HepG2 (cell line): ENCODE measurements around the gene RSPRY1. TPM values are rescaled to one million over a fixed set of nuclear protein-coding genes. Genes with fewer than 3 reads are reported as not detected.

Experiments used
- SAFB2 ChIP-seq: sonication (generic); formaldehyde crosslinking; IDR thresholded peaks from 2 replicates; pipeline ENCODE4 v1.5.1; 2020; ENCODE audit warnings: missing genetic modification reagents, low read depth, mild to moderate bottlenecking, borderline replicate concordance
- TGIF2 ChIP-seq: IDR thresholded peaks from 2 replicates; pipeline ENCODE4 v1.6.1; 2016; ENCODE audit warnings: control low read depth, missing compliant biosample characterization
- ZNF121 ChIP-seq: sonication (generic); formaldehyde crosslinking; IDR thresholded peaks from 2 replicates; pipeline ENCODE4 v1.5.0; 2020; ENCODE audit warnings: mild to moderate bottlenecking, missing genetic modification reagents
- ZNF230 ChIP-seq: sonication (generic); formaldehyde crosslinking; IDR thresholded peaks from 2 replicates; pipeline ENCODE4 v1.4.0; 2020; ENCODE audit warnings: mild to moderate bottlenecking, missing genetic modification reagents
- ZNF431 ChIP-seq: sonication (generic); formaldehyde crosslinking; IDR thresholded peaks from 2 replicates; pipeline ENCODE4 v1.9.0; 2022; ENCODE audit warnings: missing genetic modification reagents, low read depth, mild to moderate bottlenecking, borderline replicate concordance
- ZNF451 ChIP-seq: sonication (generic); formaldehyde crosslinking; IDR thresholded peaks from 2 replicates; pipeline ENCODE4 v1.5.0; 2020; ENCODE audit warnings: mild to moderate bottlenecking, missing genetic modification reagents
- ZNF496 ChIP-seq: sonication (generic); formaldehyde crosslinking; IDR thresholded peaks from 2 replicates; pipeline ENCODE4 v1.8.1; 2023; ENCODE audit warnings: mild to moderate bottlenecking, moderate library complexity, missing genetic modification reagents; ENCODE audit not compliant: insufficient replicate concordance
- ZSCAN21 ChIP-seq: sonication (generic); formaldehyde crosslinking; IDR thresholded peaks from 2 replicates; pipeline ENCODE4 v1.8.0; 2022; ENCODE audit warnings: mild to moderate bottlenecking, missing genetic modification reagents, moderate library complexity, borderline replicate concordance
- polyA plus RNA-seq, 8 experiments: library from polyadenylated mRNA; depleted of rRNA in 3 of 8; stranded (reverse) in 7 of 8; unstranded in 1 of 8; fragments of >200 nt; fragmentation: Illumina TruSeq in 4 of 8; extraction: Trizol in 4 of 8; gene quantifications; 2 replicates each; pipeline versions ENCODE4 v1.2.1 to v1.2.3, GENCODE V29; 2011 to 2016; ENCODE audit warnings: low read depth in 4 of 8, missing spikeins in 1 of 8, mixed read lengths in 1 of 8; ENCODE audit not compliant: insufficient read depth in 1 of 8
- total RNA-seq, 5 experiments: library from RNA; depleted of rRNA; stranded (reverse); fragments of >200 nt; fragmentation: Illumina TruSeq; extraction: Trizol; gene quantifications; 2 replicates each; pipeline ENCODE4 v1.2.3, GENCODE V29; 2016; ENCODE audit warnings: low read depth in 1 of 5
- TF ChIP-seq, protein P1 (sequence below): sonication (generic); formaldehyde crosslinking; IDR thresholded peaks from 2 replicates; pipeline ENCODE4 v1.5.1; 2020; ENCODE audit warnings: missing genetic modification reagents, mild to moderate bottlenecking, borderline replicate concordance
- TF ChIP-seq, protein P2 (sequence below): sonication (generic); formaldehyde crosslinking; IDR thresholded peaks from 2 replicates; pipeline ENCODE4 v1.5.1; 2020; ENCODE audit warnings: mild to moderate bottlenecking, missing genetic modification reagents, moderate library complexity
- TF ChIP-seq, protein P3 (sequence below): sonication (generic); formaldehyde crosslinking; IDR thresholded peaks from 2 replicates; pipeline ENCODE4 v1.5.0; 2020; ENCODE audit warnings: missing genetic modification reagents, mild to moderate bottlenecking, borderline replicate concordance

RSPRY1 gene
- total and polyA plus RNA-seq, 2 of the 13 experiments (the other 11 are each of a cell fraction or from before 2014, with no cell fraction given): 53.4 to 61.0 TPM

DNA sequence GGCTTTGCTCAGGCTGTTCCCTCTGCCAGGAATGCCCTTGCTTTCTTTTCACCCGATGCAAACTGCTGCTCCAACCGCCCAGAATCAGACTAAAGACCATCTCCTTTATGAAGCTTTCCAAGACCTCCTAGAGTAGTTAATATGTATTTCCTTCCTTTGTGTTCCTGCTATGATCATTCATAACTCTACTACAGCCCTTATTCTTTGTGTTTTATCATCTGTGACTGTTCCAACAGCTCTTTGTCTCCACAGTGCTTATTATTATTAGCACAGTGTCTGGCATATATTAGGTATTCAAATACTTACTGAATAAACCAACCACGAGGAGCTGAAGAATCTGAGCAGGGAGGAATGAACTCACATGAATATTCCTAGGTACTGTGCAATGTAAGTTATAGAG is 7.9 kb upstream of the RSPRY1 start (continued):
- TF ChIP-seq ZNF431 (CRISPR knock-in tag) (no peak), ZNF496 (CRISPR knock-in tag) (no peak), ZNF230 (CRISPR knock-in tag) (no peak), SAFB2 (CRISPR knock-in tag) (no peak), ZSCAN21 (CRISPR knock-in tag) (no peak), ZNF121 (no peak), TGIF2 (CRISPR knock-in tag) (no peak), ZNF451 (CRISPR knock-in tag) (no peak)
- TF ChIP-seq, protein P1, sequence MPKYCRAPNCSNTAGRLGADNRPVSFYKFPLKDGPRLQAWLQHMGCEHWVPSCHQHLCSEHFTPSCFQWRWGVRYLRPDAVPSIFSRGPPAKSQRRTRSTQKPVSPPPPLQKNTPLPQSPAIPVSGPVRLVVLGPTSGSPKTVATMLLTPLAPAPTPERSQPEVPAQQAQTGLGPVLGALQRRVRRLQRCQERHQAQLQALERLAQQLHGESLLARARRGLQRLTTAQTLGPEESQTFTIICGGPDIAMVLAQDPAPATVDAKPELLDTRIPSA (CRISPR knock-in tag): no peak
- TF ChIP-seq, protein P2, sequence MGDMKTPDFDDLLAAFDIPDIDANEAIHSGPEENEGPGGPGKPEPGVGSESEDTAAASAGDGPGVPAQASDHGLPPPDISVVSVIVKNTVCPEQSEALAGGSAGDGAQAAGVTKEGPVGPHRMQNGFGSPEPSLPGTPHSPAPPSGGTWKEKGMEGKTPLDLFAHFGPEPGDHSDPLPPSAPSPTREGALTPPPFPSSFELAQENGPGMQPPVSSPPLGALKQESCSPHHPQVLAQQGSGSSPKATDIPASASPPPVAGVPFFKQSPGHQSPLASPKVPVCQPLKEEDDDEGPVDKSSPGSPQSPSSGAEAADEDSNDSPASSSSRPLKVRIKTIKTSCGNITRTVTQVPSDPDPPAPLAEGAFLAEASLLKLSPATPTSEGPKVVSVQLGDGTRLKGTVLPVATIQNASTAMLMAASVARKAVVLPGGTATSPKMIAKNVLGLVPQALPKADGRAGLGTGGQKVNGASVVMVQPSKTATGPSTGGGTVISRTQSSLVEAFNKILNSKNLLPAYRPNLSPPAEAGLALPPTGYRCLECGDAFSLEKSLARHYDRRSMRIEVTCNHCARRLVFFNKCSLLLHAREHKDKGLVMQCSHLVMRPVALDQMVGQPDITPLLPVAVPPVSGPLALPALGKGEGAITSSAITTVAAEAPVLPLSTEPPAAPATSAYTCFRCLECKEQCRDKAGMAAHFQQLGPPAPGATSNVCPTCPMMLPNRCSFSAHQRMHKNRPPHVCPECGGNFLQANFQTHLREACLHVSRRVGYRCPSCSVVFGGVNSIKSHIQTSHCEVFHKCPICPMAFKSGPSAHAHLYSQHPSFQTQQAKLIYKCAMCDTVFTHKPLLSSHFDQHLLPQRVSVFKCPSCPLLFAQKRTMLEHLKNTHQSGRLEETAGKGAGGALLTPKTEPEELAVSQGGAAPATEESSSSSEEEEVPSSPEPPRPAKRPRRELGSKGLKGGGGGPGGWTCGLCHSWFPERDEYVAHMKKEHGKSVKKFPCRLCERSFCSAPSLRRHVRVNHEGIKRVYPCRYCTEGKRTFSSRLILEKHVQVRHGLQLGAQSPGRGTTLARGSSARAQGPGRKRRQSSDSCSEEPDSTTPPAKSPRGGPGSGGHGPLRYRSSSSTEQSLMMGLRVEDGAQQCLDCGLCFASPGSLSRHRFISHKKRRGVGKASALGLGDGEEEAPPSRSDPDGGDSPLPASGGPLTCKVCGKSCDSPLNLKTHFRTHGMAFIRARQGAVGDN (CRISPR knock-in tag): no peak
- TF ChIP-seq, protein P3, sequence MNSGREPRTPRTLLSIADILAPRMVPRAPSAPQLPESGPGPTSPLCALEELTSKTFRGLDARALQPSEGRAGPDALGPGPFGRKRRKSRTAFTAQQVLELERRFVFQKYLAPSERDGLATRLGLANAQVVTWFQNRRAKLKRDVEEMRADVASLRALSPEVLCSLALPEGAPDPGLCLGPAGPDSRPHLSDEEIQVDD: no peak
